HepG2 (cell line): ENCODE results near the gene PSMA4. TPM values are rescaled to one million over a fixed set of nuclear protein-coding genes. Genes with fewer than 3 reads are reported as not detected.

ENCODE experiments used
- CCAR2 ChIP-seq: fragments of 200-400 bp; formaldehyde crosslinking; optimal IDR thresholded peaks from 2 replicates; pipeline ENCODE3; 2018; ENCODE audit warnings: low read depth, mild to moderate bottlenecking, low read length, moderate library complexity
- CEBPB ChIP-seq: IDR thresholded peaks from 2 replicates; pipeline ENCODE4 v1.6.1; 2011; ENCODE audit warnings: low read depth, low read length, improper control_type of control experiment, borderline replicate concordance
- FLYWCH1 ChIP-seq: sonication (generic); formaldehyde crosslinking; IDR thresholded peaks from 2 replicates; pipeline ENCODE4 v1.8.1; 2023; ENCODE audit warnings: mild to moderate bottlenecking, missing genetic modification reagents
- HCFC1 ChIP-seq: fragments of 150-350 bp; IDR thresholded peaks from 2 replicates; pipeline ENCODE4 v1.6.1; 2014; ENCODE audit warnings: low read depth, low read length
- HMGXB3 ChIP-seq: sonication (generic); formaldehyde crosslinking; IDR thresholded peaks from 2 replicates; pipeline ENCODE4 v1.4.0; 2020; ENCODE audit warnings: missing genetic modification reagents, borderline replicate concordance
- MLLT10 ChIP-seq: sonication (generic); formaldehyde crosslinking; IDR thresholded peaks from 2 replicates; pipeline ENCODE4 v1.4.0; 2020; ENCODE audit warnings: missing genetic modification reagents
- MXD4 ChIP-seq: IDR thresholded peaks from 2 replicates; pipeline ENCODE4 v1.6.1; 2016; ENCODE audit warnings: mild to moderate bottlenecking, missing biosample characterization, missing genetic modification reagents
- SALL1 ChIP-seq: sonication (generic); formaldehyde crosslinking; IDR thresholded peaks from 2 replicates; pipeline ENCODE4 v1.8.0; 2022; ENCODE audit warnings: mild to moderate bottlenecking, missing genetic modification reagents
- ZFAT ChIP-seq: sonication (generic); formaldehyde crosslinking; conservative IDR thresholded peaks from 2 replicates; pipeline ENCODE4 v1.8.1; 2023; ENCODE audit warnings: missing genetic modification reagents, inconsistent platforms
- ZNF367 ChIP-seq: sonication (generic); formaldehyde crosslinking; IDR thresholded peaks from 2 replicates; pipeline ENCODE4 v1.4.0; 2020; ENCODE audit warnings: missing genetic modification reagents, borderline replicate concordance
- ZNF446 ChIP-seq: sonication (generic); formaldehyde crosslinking; IDR thresholded peaks from 2 replicates; pipeline ENCODE4 v1.5.0; 2020; ENCODE audit warnings: mild to moderate bottlenecking, missing genetic modification reagents
- ZNF749 ChIP-seq: sonication (generic); formaldehyde crosslinking; IDR thresholded peaks from 2 replicates; pipeline ENCODE4 v1.8.0; 2022; ENCODE audit warnings: mild to moderate bottlenecking, missing genetic modification reagents, moderate library complexity, borderline replicate concordance
- ZNF777 ChIP-seq: sonication (generic); formaldehyde crosslinking; IDR thresholded peaks from 2 replicates; pipeline ENCODE4 v1.4.0; 2020; ENCODE audit warnings: missing genetic modification reagents
- polyA plus RNA-seq, 8 experiments: library from polyadenylated mRNA; depleted of rRNA in 3 of 8; stranded (reverse) in 7 of 8; unstranded in 1 of 8; fragments of >200 nt; fragmentation: Illumina TruSeq in 4 of 8; extraction: Trizol in 4 of 8; gene quantifications; 2 replicates each; pipeline versions ENCODE4 v1.2.1 to v1.2.3, GENCODE V29; 2011 to 2016; ENCODE audit warnings: low read depth in 4 of 8, missing spikeins in 1 of 8, mixed read lengths in 1 of 8; ENCODE audit not compliant: insufficient read depth in 1 of 8
- total RNA-seq, 5 experiments: library from RNA; depleted of rRNA; stranded (reverse); fragments of >200 nt; fragmentation: Illumina TruSeq; extraction: Trizol; gene quantifications; 2 replicates each; pipeline ENCODE4 v1.2.3, GENCODE V29; 2016; ENCODE audit warnings: low read depth in 1 of 5
- TF ChIP-seq, protein P1 (sequence below): sonication (generic); formaldehyde crosslinking; IDR thresholded peaks from 2 replicates; pipeline ENCODE4 v1.4.0; 2020; ENCODE audit warnings: missing genetic modification reagents
- TF ChIP-seq, protein P2 (sequence below): sonication (generic); formaldehyde crosslinking; IDR thresholded peaks from 2 replicates; pipeline ENCODE4 v1.4.0; 2020; ENCODE audit warnings: mild to moderate bottlenecking, missing genetic modification reagents
- TF ChIP-seq, protein P3 (sequence below): sonication (generic); formaldehyde crosslinking; IDR thresholded peaks from 2 replicates; pipeline ENCODE4 v1.4.0; 2020; ENCODE audit warnings: missing genetic modification reagents
- TF ChIP-seq, protein P4 (sequence below): sonication (generic); formaldehyde crosslinking; IDR thresholded peaks from 2 replicates; pipeline ENCODE4 v1.4.0; 2020; ENCODE audit warnings: missing genetic modification reagents

The PSMA4 gene
- total and polyA plus RNA-seq, 2 of the 13 experiments (the other 11 are each of a cell fraction or from before 2014, with no cell fraction given) = 202 to 404 TPM

GRCh38 chr15:78540141-78540870 is at the start of gene PSMA4 (continued):
- peak; percentile 43; the same call in 1 of the 2 replicates for TF ChIP-seq HMGXB3 (CRISPR knock-in tag)
- TF ChIP-seq SALL1 (CRISPR knock-in tag) = peak; percentile 79
- TF ChIP-seq, protein P1, sequence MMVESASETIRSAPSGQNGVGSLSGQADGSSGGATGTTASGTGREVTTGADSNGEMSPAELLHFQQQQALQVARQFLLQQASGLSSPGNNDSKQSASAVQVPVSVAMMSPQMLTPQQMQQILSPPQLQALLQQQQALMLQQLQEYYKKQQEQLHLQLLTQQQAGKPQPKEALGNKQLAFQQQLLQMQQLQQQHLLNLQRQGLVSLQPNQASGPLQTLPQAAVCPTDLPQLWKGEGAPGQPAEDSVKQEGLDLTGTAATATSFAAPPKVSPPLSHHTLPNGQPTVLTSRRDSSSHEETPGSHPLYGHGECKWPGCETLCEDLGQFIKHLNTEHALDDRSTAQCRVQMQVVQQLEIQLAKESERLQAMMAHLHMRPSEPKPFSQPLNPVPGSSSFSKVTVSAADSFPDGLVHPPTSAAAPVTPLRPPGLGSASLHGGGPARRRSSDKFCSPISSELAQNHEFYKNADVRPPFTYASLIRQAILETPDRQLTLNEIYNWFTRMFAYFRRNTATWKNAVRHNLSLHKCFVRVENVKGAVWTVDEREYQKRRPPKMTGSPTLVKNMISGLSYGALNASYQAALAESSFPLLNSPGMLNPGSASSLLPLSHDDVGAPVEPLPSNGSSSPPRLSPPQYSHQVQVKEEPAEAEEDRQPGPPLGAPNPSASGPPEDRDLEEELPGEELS (CRISPR knock-in tag) = no peak
- no peak for TF ChIP-seq FLYWCH1 (CRISPR knock-in tag)
- TF ChIP-seq, protein P2, sequence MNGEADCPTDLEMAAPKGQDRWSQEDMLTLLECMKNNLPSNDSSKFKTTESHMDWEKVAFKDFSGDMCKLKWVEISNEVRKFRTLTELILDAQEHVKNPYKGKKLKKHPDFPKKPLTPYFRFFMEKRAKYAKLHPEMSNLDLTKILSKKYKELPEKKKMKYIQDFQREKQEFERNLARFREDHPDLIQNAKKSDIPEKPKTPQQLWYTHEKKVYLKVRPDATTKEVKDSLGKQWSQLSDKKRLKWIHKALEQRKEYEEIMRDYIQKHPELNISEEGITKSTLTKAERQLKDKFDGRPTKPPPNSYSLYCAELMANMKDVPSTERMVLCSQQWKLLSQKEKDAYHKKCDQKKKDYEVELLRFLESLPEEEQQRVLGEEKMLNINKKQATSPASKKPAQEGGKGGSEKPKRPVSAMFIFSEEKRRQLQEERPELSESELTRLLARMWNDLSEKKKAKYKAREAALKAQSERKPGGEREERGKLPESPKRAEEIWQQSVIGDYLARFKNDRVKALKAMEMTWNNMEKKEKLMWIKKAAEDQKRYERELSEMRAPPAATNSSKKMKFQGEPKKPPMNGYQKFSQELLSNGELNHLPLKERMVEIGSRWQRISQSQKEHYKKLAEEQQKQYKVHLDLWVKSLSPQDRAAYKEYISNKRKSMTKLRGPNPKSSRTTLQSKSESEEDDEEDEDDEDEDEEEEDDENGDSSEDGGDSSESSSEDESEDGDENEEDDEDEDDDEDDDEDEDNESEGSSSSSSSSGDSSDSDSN (CRISPR knock-in tag) = peak; percentile 74
- no peak for TF ChIP-seq ZNF446 (CRISPR knock-in tag)
- peak; percentile 93 for TF ChIP-seq ZNF777 (CRISPR knock-in tag)
- no peak for TF ChIP-seq CCAR2
- no peak for TF ChIP-seq HCFC1
- no peak for TF ChIP-seq ZFAT (CRISPR knock-in tag)
- TF ChIP-seq ZNF367 = no peak
- peak; percentile 50; the same call in 1 of the 2 replicates for TF ChIP-seq MXD4 (CRISPR knock-in tag)
- no peak for TF ChIP-seq MLLT10 (CRISPR knock-in tag)
- TF ChIP-seq, protein P3, sequence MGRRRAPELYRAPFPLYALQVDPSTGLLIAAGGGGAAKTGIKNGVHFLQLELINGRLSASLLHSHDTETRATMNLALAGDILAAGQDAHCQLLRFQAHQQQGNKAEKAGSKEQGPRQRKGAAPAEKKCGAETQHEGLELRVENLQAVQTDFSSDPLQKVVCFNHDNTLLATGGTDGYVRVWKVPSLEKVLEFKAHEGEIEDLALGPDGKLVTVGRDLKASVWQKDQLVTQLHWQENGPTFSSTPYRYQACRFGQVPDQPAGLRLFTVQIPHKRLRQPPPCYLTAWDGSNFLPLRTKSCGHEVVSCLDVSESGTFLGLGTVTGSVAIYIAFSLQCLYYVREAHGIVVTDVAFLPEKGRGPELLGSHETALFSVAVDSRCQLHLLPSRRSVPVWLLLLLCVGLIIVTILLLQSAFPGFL (CRISPR knock-in tag) = no peak
- TF ChIP-seq CEBPB = no peak
- TF ChIP-seq, protein P4, sequence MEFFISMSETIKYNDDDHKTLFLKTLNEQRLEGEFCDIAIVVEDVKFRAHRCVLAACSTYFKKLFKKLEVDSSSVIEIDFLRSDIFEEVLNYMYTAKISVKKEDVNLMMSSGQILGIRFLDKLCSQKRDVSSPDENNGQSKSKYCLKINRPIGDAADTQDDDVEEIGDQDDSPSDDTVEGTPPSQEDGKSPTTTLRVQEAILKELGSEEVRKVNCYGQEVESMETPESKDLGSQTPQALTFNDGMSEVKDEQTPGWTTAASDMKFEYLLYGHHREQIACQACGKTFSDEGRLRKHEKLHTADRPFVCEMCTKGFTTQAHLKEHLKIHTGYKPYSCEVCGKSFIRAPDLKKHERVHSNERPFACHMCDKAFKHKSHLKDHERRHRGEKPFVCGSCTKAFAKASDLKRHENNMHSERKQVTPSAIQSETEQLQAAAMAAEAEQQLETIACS (CRISPR knock-in tag) = no peak
- no peak for TF ChIP-seq ZNF749 (CRISPR knock-in tag)
